Inflammatory macrophage treated with lipopolysaccharide for 1 hour (primary cell): ENCODE data around the gene ITGA6.

ENCODE experiments used
- DNase-seq, 2 donors: peaks; one replicate each; pipeline ENCODE4 v3.0.0-alpha.2; 2020 to 2022

The ITGA6 gene

GRCh38 chr2:172427256-172427989, at the start of gene ITGA6:
TSS of gene ITGA6 (plus strand) at chr2:172427586.
- peak; percentile 78 to 80 for DNase-seq

GRCh38 chr2:172380436-172381274, 46.7 kb upstream of the ITGA6 start:
- DNase-seq = peak; percentile 86 to 98

DNA sequence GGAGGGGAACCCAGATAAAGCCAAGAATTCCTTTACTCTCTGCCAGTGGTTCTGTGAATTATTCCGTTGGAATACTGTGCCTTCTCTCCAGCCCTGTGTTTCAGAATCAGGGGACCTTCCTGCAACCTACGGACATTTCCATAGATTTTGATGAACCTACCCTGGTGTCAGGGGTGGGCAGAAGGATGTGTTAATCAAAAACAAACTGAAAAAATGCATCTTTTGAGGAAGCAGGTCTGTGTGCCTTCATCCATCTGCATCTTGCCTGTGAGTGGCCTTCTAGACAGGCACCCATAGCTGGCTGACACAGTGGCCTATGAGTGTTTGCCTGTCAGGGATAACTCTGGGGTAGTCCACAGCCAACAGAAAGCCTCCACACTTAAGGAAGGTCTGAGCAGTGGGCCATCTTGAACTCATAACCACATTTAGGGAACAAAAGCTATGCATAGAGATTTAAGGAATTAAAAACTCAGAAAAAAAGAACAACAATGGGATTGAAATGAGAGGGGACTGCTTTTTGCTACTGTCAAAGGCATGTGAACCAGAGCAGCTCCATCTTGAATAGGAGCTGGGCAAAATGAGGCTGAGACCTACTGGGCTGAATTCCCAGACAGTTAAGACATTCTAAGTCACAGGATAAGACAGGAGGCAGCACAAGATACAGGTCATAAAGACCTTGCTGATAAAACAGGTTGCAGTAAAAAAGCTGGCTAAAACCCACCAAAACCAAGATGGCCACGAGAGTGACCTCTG, 45.9 kb upstream of the ITGA6 start:
- peak; percentile 24 to 62 for DNase-seq

DNA sequence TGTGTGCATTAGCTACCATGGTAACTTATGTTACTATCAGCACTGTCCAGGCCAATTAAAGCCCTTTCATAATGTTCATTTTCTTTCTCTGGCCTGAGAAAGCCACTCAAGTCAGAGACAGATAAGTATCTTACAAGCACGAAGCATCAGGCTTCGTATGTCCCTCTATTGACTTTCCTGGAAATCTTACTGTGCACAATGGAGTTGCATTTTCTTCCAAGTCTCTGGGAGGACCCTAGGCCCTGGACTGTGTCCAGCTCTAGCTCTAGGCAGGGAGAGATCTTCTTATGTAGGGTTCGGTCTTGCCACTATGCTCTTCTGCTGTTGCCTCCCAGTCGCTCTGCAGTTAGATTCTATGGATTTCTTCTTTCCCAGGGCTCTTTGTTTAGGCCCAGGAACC, 40.0 kb upstream of the ITGA6 start:
- no peak for DNase-seq

GRCh38 chr2:172389685-172390339, 37.6 kb upstream of the ITGA6 start:
- no peak for DNase-seq

DNA sequence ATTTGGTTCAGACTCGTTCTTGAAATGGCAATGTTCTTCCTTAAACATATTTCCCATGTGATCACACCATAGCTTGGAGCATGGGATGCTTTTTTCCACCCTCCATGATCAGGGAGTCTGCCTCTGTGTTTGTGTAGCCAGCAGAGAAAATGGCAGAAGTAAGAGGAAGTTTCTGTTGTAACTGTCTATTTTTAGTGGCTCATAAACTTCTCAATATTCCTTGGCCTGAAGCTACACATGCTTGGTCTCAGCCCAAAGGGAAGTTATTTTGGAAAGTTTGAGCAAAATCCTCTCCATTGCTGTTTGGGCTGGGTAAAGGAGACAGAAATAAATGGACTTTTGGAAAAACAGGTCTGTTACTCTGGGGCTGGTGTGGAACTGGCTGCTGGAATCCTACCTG, 33.4 kb upstream of the ITGA6 start:
- peak; percentile 42 to 59 for DNase-seq

DNA sequence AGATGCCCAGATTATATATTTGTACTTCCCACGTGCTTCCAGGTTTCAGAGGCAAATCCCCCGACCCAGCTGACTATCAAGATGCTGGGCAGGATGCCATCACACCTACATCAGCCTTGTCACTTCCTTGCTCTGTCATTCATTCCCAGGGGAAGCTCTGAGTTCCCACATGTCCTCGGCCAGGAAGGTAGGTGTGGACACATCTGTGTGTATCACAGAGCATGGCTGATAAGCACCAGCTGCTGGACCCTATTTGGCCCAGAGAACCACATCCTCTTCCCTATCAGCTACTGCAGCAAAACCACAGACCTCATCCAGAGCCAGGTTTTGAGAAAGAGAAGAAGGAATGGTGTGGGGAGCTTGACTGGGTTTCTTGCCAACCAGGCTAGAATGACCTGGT, 31.9 kb upstream of the ITGA6 start:
- no peak for DNase-seq

DNA sequence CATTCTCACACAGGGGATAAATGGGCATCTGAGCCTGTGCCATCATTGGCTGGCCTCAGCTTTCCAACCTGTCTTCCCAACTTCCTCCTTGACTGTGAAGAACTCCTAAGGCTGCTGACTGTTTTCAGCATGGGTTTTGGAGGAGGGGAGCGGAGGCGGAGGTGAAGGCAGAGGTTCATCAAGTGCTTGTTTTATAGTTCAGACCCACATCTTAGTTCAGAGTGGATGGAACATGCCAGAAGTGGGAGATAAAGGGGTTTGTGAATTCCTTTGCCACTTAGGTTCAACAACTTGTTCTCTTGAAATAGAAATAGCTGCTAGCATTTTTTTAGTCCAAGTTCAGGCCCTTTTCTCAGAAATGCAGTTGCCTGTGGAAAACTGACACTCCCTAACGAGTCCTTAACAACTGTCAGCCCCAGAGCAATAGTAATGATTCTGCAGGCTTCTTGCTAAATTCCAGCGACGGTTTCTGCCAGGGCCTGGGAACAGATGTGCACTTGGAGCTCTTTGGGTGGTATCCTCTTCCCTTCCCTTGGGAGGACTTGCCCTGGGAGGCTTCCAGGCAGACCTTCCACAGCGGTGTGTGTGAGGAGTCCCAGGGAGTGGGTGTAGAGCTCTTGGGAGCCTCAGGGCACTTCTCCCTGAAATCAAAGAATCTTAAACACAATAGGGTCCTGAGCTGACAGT, 30.1 kb upstream of the ITGA6 start:
- DNase-seq = no peak

- no peak for DNase-seq
These were observed 28.9 kb upstream of the ITGA6 start for GRCh38 chr2:172398440-172398839.

DNA sequence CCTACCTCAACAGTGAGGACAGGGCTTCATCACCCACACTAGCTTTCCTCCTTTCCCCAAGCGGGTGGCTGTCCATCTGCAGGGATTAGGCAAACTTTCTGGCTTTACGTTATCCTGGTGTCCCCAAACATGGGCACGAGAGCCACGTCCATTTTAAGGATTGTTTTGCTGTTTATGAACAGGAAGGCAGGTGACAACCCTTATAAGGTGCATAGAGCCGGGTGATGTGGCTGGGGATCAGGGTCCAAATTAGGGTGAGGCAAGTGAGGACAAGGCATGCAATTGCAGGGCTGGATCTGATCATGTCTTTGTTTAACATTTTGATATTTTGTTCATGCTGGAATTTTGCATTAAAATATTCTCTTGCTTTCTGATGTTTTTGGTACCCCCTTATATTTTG, 27.6 kb upstream of the ITGA6 start:
- no peak for DNase-seq

DNA sequence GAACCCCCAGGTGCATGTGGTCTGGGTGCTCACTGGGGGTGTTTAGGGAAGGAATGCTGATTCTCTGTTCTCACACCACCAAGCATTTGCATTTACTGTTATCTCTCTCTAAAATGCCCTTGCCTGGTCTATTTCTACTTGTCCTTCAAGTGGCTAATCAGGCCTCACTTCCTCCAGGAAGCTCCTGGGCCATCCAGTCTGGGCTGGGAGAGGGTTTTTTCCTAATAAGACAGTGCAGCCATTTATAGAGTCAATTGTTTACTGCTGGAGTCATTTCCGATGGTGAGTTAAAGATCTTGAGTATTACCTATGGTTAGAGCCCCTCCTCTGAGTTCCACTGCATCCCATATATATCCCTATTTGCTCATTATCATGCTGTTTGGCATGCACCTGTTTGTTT, 25.2 kb upstream of the ITGA6 start:
- DNase-seq = no peak

DNA sequence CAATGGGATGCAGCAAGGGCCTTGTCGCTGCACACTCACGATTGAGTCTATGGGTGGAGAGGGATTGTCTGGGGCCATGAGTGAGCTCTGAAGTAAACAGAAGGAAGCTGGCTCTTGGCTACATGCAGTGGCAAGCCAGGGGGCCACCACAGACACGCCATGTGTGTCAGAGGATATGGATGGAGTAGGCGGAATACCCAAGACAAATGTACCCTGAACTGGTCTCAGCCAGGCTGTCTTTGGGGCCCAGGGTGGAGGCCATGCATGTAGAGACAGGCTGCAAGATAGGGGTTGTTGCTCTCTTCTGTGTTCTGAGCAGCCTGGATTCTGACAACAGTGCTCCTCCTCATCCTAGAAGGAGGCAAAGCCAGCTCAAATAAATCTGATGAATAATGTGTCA, 24.0 kb upstream of the ITGA6 start:
- no peak for DNase-seq

GRCh38 chr2:172403881-172404468, 23.4 kb upstream of the ITGA6 start:
- DNase-seq = no peak

DNA sequence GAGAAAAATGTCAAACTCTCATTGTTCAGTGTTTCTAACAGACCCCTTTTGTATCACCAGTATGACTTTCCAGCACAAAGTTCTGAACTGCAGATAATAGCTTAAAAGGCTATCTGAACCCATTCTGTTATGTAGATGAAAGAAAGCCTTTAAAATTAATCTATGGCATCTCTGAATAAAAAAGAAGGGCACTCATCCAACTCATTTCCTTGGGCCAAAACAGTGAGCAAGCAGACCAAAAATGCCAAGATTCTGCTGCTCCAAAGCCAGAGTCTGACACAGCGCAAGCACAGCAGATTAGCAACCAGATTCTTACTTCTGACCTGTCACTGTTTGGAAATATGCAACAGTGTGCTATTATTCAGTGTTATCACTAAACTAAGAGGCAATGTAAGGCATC, 22.6 kb upstream of the ITGA6 start:
- no peak for DNase-seq

- DNase-seq = no peak
These were observed 21.7 kb upstream of the ITGA6 start for GRCh38 chr2:172405673-172406072.

- no peak for DNase-seq
These were observed 19.1 kb upstream of the ITGA6 start for GRCh38 chr2:172408143-172408766.

DNA sequence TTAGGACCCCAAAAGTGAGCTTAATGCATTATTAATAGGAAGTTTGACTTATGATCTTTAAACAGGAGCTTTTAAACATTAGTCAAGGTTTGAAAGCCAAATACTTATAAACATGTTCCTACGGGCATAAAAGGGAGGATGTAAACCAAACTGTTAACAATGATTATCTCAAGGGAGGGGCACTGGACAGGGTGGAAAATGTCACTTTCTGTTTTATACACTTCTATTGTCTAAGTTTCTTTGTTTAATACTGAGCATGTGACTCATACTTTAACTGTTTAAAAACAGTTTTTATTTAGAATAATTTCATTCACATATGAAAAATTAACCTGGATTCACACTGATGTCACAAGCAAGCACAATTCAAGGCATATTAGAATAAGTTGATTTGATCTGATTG, 18.3 kb upstream of the ITGA6 start:
- no peak for DNase-seq

- DNase-seq = no peak
These were observed 14.3 kb upstream of the ITGA6 start for GRCh38 chr2:172412984-172413492.

- no peak for DNase-seq
These were observed 12.1 kb upstream of the ITGA6 start for GRCh38 chr2:172415157-172415864.

GRCh38 chr2:172415865-172416183, 11.6 kb upstream of the ITGA6 start:
- DNase-seq = no peak
